ENCODE measurements around the gene SLC35A4.

GRCh38 chr5:140567871-140568270 is 3.2 kb downstream of the SLC35A4 start:
- no peak for TF ChIP-seq CTCF (IDR thresholded peaks at IDR 0.05)
- TF ChIP-seq POLR2A (IDR thresholded peaks at IDR 0.05) = no peak

All from heart left ventricle (tissue), 13 donors.